ENCODE data around the gene BANP.
"Not testable (repeated sequence)": the region's sequence is repeated elsewhere in the genome, so short reads cannot be mapped to it uniquely, and the experiment has no call there.

Gene BANP

GRCh38 chr16:88100801-88101622 is 149.8 kb downstream of the BANP start:
- H3K36me3 ChIP-seq (ENCODE audit: control insufficient read depth in 1 of 2, insufficient read depth in 2 of 2, low read length in 2 of 2); H3K4me3 ChIP-seq (ENCODE audit: low read depth in 1 of 2, low read length in 2 of 2); H3K9me3 ChIP-seq (ENCODE audit: control insufficient read depth in 1 of 2, low read length in 2 of 2); H3K4me1 ChIP-seq (ENCODE audit: control insufficient read depth in 1 of 2, insufficient read depth in 2 of 2, low read length in 2 of 2); H3K9ac ChIP-seq (ENCODE audit: low read depth in 1 of 2, low read length in 2 of 2); H3K27me3 ChIP-seq (ENCODE audit: control insufficient read depth in 1 of 2, insufficient read depth in 2 of 2, low read length in 2 of 2); H3K27ac ChIP-seq (ENCODE audit: low read depth, low read length): not testable (repeated sequence)

- not testable (repeated sequence) for H3K27me3 ChIP-seq (ENCODE audit: control insufficient read depth in 1 of 2, insufficient read depth in 2 of 2, low read length in 2 of 2); H3K9me3 ChIP-seq (ENCODE audit: control insufficient read depth in 1 of 2, low read length in 2 of 2); H3K36me3 ChIP-seq (ENCODE audit: control insufficient read depth in 1 of 2, insufficient read depth in 2 of 2, low read length in 2 of 2); H3K27ac ChIP-seq (ENCODE audit: low read depth, low read length); H3K9ac ChIP-seq (ENCODE audit: low read depth in 1 of 2, low read length in 2 of 2); H3K4me3 ChIP-seq (ENCODE audit: low read depth in 1 of 2, low read length in 2 of 2); H3K4me1 ChIP-seq (ENCODE audit: control insufficient read depth in 1 of 2, insufficient read depth in 2 of 2, low read length in 2 of 2)
Observed at GRCh38 chr16:88101623-88102105, 150.4 kb downstream of the BANP start.

DNA sequence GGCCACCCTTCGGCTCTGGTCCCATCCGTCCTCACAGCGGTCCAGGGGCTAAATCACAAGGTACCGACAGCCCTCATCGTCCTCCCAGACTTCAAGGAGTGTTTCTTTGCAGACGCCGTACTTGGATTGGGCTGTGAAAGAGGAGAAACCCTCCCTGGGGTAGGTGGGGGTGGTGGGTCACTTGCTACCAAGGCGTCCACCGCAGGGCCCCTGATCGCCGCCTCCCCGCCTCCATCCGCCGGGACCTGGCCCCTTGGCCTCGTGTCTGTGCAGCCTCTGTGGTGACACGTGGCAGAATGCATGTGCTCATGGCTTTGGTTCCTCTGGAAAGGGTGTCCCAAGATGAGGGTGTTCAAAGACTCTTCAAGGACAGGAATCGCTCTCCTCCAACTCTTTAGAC is 151.4 kb downstream of the BANP start:
- H3K9ac ChIP-seq (ENCODE audit: low read depth in 1 of 2, low read length in 2 of 2) = no peak overlapping the region
- H3K4me3 ChIP-seq (ENCODE audit: low read depth in 1 of 2, low read length in 2 of 2) = no peak overlapping the region
- no peaks in the 10 kb centered on the region for H3K27me3 ChIP-seq (ENCODE audit: control insufficient read depth in 1 of 2, insufficient read depth in 2 of 2, low read length in 2 of 2)
- H3K9me3 ChIP-seq (ENCODE audit: control insufficient read depth in 1 of 2, low read length in 2 of 2) = no peaks in the 10 kb centered on the region
- no peak overlapping the region for H3K27ac ChIP-seq (ENCODE audit: low read depth, low read length)
- H3K4me1 ChIP-seq (ENCODE audit: control insufficient read depth in 1 of 2, insufficient read depth in 2 of 2, low read length in 2 of 2) = no peaks in the 10 kb centered on the region
- H3K36me3 ChIP-seq (ENCODE audit: control insufficient read depth in 1 of 2, insufficient read depth in 2 of 2, low read length in 2 of 2) = no peaks in the 10 kb centered on the region

GRCh38 chr16:88103011-88103410 is 151.8 kb downstream of the BANP start:
- Histone ChIP-seq H3K4me3 (ENCODE audit: low read depth in 1 of 2, low read length in 2 of 2) (no peak overlapping the region), H3K9ac (ENCODE audit: low read depth in 1 of 2, low read length in 2 of 2) (no peak overlapping the region), H3K27me3 (ENCODE audit: control insufficient read depth in 1 of 2, insufficient read depth in 2 of 2, low read length in 2 of 2) (no peaks in the 10 kb centered on the region), H3K9me3 (ENCODE audit: control insufficient read depth in 1 of 2, low read length in 2 of 2) (no peaks in the 10 kb centered on the region), H3K4me1 (ENCODE audit: control insufficient read depth in 1 of 2, insufficient read depth in 2 of 2, low read length in 2 of 2) (no peaks in the 10 kb centered on the region), H3K36me3 (ENCODE audit: control insufficient read depth in 1 of 2, insufficient read depth in 2 of 2, low read length in 2 of 2) (no peaks in the 10 kb centered on the region), H3K27ac (ENCODE audit: low read depth, low read length) (no peak overlapping the region)

- Histone ChIP-seq H3K9ac (ENCODE audit: low read depth in 1 of 2, low read length in 2 of 2) (no peak overlapping the region), H3K27me3 (ENCODE audit: control insufficient read depth in 1 of 2, insufficient read depth in 2 of 2, low read length in 2 of 2) (no peaks in the 10 kb centered on the region), H3K27ac (ENCODE audit: low read depth, low read length) (no peak overlapping the region), H3K36me3 (ENCODE audit: control insufficient read depth in 1 of 2, insufficient read depth in 2 of 2, low read length in 2 of 2) (no peaks in the 10 kb centered on the region), H3K9me3 (ENCODE audit: control insufficient read depth in 1 of 2, low read length in 2 of 2) (no peaks in the 10 kb centered on the region), H3K4me3 (ENCODE audit: low read depth in 1 of 2, low read length in 2 of 2) (no peak overlapping the region), H3K4me1 (ENCODE audit: control insufficient read depth in 1 of 2, insufficient read depth in 2 of 2, low read length in 2 of 2) (no peaks in the 10 kb centered on the region)
Observed at GRCh38 chr16:88103581-88104188, 152.5 kb downstream of the BANP start.

DNA sequence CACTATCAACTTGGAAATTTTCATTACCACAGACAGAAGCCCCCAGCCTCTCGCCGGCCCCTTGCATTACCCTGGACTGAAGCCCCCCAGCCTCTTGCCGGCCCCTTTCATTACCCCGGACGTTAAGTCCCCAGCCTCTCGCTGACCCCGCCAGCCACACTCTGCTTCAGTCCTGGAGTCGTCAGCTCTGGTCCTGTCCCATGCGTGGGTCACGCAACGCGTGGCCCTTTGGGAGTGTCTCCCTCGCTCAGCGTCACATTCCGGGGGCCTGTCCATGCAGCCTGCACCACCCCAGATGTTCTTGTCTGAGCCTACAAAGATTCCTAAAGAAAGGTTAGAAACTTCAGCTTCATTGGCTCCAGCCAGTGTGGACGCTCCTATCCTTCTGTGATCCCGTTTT is 153.1 kb downstream of the BANP start:
- H3K27me3 ChIP-seq (ENCODE audit: control insufficient read depth in 1 of 2, insufficient read depth in 2 of 2, low read length in 2 of 2); H3K27ac ChIP-seq (ENCODE audit: low read depth, low read length); H3K4me1 ChIP-seq (ENCODE audit: control insufficient read depth in 1 of 2, insufficient read depth in 2 of 2, low read length in 2 of 2); H3K36me3 ChIP-seq (ENCODE audit: control insufficient read depth in 1 of 2, insufficient read depth in 2 of 2, low read length in 2 of 2); H3K9ac ChIP-seq (ENCODE audit: low read depth in 1 of 2, low read length in 2 of 2); H3K4me3 ChIP-seq (ENCODE audit: low read depth in 1 of 2, low read length in 2 of 2); H3K9me3 ChIP-seq (ENCODE audit: control insufficient read depth in 1 of 2, low read length in 2 of 2): not testable (repeated sequence)

- not testable (repeated sequence) for H3K27me3 ChIP-seq (ENCODE audit: control insufficient read depth in 1 of 2, insufficient read depth in 2 of 2, low read length in 2 of 2); H3K9ac ChIP-seq (ENCODE audit: low read depth in 1 of 2, low read length in 2 of 2); H3K9me3 ChIP-seq (ENCODE audit: control insufficient read depth in 1 of 2, low read length in 2 of 2); H3K36me3 ChIP-seq (ENCODE audit: control insufficient read depth in 1 of 2, insufficient read depth in 2 of 2, low read length in 2 of 2); H3K4me3 ChIP-seq (ENCODE audit: low read depth in 1 of 2, low read length in 2 of 2); H3K4me1 ChIP-seq (ENCODE audit: control insufficient read depth in 1 of 2, insufficient read depth in 2 of 2, low read length in 2 of 2); H3K27ac ChIP-seq (ENCODE audit: low read depth, low read length)
Observed at GRCh38 chr16:88105574-88106140, 154.4 kb downstream of the BANP start.

DNA sequence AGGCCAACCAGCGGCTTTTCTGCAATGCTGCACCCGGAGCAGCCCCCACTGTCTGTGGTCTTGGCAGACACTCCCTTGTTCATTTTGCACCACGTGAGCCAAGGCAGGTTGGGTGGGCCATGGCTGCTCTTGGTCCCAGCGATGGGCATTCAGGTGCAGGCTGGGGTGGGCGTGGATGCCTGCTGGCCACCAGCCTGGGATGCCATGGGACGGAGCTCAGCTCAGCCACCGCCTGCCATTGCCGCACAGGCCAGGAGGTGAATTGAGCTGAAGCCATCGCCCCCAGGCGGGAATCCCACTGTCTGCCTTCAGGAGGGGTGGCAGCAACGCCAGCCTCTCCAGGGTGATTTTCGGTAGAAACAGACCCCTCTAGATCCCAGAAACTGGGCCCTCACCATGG is 155.3 kb downstream of the BANP start:
- not testable (repeated sequence) for H3K27me3 ChIP-seq (ENCODE audit: control insufficient read depth in 1 of 2, insufficient read depth in 2 of 2, low read length in 2 of 2); H3K36me3 ChIP-seq (ENCODE audit: control insufficient read depth in 1 of 2, insufficient read depth in 2 of 2, low read length in 2 of 2); H3K9ac ChIP-seq (ENCODE audit: low read depth in 1 of 2, low read length in 2 of 2); H3K4me1 ChIP-seq (ENCODE audit: control insufficient read depth in 1 of 2, insufficient read depth in 2 of 2, low read length in 2 of 2); H3K4me3 ChIP-seq (ENCODE audit: low read depth in 1 of 2, low read length in 2 of 2); H3K9me3 ChIP-seq (ENCODE audit: control insufficient read depth in 1 of 2, low read length in 2 of 2); H3K27ac ChIP-seq (ENCODE audit: low read depth, low read length)

DNA sequence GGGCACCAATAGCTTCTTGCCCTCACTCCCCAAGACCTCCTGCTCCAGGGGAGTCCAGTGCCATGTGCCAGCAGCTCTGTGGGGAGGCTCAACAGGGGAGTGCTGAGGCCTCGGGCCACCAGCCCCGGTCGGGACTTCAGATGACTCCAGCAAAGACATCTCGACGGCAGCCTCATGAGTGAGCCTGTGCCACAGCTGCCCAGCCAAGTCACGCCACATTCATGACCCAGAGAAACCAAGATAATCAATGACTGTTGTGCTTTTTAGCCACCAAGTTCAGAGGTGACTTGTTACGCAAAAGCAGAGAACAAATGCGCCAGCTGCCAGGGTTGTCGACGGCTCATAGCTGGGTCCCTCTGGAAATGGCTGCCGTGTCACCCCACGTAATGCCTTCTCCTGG is 157.5 kb downstream of the BANP start:
- no peaks in the 10 kb centered on the region for H3K36me3 ChIP-seq (ENCODE audit: control insufficient read depth in 1 of 2, insufficient read depth in 2 of 2, low read length in 2 of 2)
- no peak overlapping the region for H3K9ac ChIP-seq (ENCODE audit: low read depth in 1 of 2, low read length in 2 of 2)
- no peaks in the 10 kb centered on the region for H3K4me1 ChIP-seq (ENCODE audit: control insufficient read depth in 1 of 2, insufficient read depth in 2 of 2, low read length in 2 of 2)
- no peak overlapping the region for H3K4me3 ChIP-seq (ENCODE audit: low read depth in 1 of 2, low read length in 2 of 2)
- no peaks in the 10 kb centered on the region for H3K27me3 ChIP-seq (ENCODE audit: control insufficient read depth in 1 of 2, insufficient read depth in 2 of 2, low read length in 2 of 2)
- no peak overlapping the region for H3K27ac ChIP-seq (ENCODE audit: low read depth, low read length)
- H3K9me3 ChIP-seq (ENCODE audit: control insufficient read depth in 1 of 2, low read length in 2 of 2) = no peaks in the 10 kb centered on the region

DNA sequence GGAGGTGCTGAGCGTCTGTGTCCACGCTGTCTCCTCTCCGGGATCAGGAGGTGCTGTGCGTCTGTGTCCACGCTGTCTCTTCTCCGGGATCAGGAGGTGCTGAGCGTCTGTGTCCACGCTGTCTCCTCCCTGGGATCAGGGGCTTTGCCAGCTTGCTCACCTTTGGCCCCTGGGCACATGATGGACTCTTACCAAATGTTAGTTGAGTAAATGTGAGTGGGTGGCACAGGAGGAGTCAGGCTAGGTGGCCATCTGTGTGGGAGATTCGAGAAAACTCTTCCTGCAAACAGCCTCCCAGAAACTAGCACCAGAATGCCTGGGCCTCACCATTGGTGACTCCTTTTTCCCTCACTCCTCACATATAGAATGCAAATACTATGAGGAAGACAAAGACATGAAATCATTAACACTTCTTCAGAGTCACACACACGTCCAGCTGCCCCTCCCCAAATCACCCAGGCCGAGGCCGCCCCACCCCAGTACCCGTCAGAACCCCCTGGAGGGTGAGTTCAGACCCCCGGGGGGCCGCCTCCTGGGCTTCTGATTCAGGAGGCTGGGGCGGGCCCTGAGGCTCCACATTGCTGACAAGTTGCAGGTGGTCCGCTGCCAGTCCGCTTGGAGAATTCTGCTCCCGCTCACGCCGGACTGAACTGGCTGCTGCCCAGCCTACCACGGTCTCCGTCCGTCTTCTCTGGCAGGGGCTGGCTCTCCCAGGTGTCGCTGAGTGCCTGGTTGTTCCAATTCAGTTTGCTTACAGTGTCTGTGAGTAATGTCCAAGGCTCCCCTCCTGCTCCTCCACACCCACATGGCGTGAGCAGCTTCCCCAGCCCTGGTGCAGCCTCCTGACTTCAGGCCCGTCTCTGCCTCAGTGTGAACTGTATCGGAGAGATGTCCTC is 158.7 kb downstream of the BANP start:
- not testable (repeated sequence) for H3K36me3 ChIP-seq (ENCODE audit: control insufficient read depth in 1 of 2, insufficient read depth in 2 of 2, low read length in 2 of 2); H3K9ac ChIP-seq (ENCODE audit: low read depth in 1 of 2, low read length in 2 of 2); H3K27me3 ChIP-seq (ENCODE audit: control insufficient read depth in 1 of 2, insufficient read depth in 2 of 2, low read length in 2 of 2); H3K4me3 ChIP-seq (ENCODE audit: low read depth in 1 of 2, low read length in 2 of 2); H3K9me3 ChIP-seq (ENCODE audit: control insufficient read depth in 1 of 2, low read length in 2 of 2); H3K27ac ChIP-seq (ENCODE audit: low read depth, low read length); H3K4me1 ChIP-seq (ENCODE audit: control insufficient read depth in 1 of 2, insufficient read depth in 2 of 2, low read length in 2 of 2)
